CD4-positive, alpha-beta T cell (primary cell): ENCODE results near the gene DCAF6. TPM values are rescaled to one million over a fixed set of nuclear protein-coding genes. Genes with fewer than 3 reads are reported as not detected.

Source experiments
- ATAC-seq: fragments of 200-7000 bp; cut with Tn5 transposase; one replicate; pipeline ENCODE4 v1.10.0; 2022; ENCODE audit warnings: mild to moderate bottlenecking; ENCODE audit not compliant: poor library complexity
- CTCF ChIA-PET: fragments of 350-600 bp; sonication (Branson Sonifier 250); formaldehyde crosslinking; loops from one replicate; lab custom pipeline; 2021; ENCODE audit warnings: antibody characterized with exemption, inconsistent platforms; lab: Charles Lee
- POLR2A ChIA-PET: fragments of 350-600 bp; sonication (Branson Sonifier 250); formaldehyde crosslinking; loops from one replicate; lab custom pipeline; 2021; ENCODE audit warnings: antibody characterized with exemption, inconsistent platforms; lab: Charles Lee
- DNase-seq, 14 experiments: peaks; one replicate each; pipeline ENCODE4 v3.0.0-alpha.2; 2013 to 2020; ENCODE audit warnings: mixed read lengths in 2 of 14
- H3K27ac ChIP-seq, 2 donors: one replicate each; pipeline versions ENCODE4 v1.5.1 to v1.7.0; 2013; ENCODE audit warnings: low read length in 2 of 2, low read depth in 1 of 2, mild to moderate bottlenecking in 1 of 2
- H3K27me3 ChIP-seq, 2 experiments: 1 replicate in 1 of 2; 2 replicates in 1 of 2; pipeline versions ENCODE4 v1.6.1 to v1.7.0; 2013; ENCODE audit warnings: low read length in 2 of 2, control low read depth in 1 of 2, mild to moderate bottlenecking in 1 of 2, moderate library complexity in 1 of 2; ENCODE audit not compliant: insufficient read depth in 2 of 2, control insufficient read depth in 1 of 2
- H3K36me3 ChIP-seq: one replicate; pipeline ENCODE4 v1.6.1; 2013; ENCODE audit warnings: low read length, control low read depth; ENCODE audit not compliant: insufficient read depth
- H3K4me1 ChIP-seq: one replicate; pipeline ENCODE4 v1.6.1; 2013; ENCODE audit warnings: low read length, control low read depth; ENCODE audit not compliant: insufficient read depth
- H3K4me3 ChIP-seq: one replicate; pipeline ENCODE4 v1.5.1; 2013; ENCODE audit warnings: mild to moderate bottlenecking, low read length, moderate library complexity
- H3K9me3 ChIP-seq, 2 experiments: 1 replicate in 1 of 2; 2 replicates in 1 of 2; pipeline versions ENCODE4 v1.6.1 to v1.7.0; 2013; ENCODE audit warnings: low read length in 2 of 2, mild to moderate bottlenecking in 2 of 2, control low read depth in 1 of 2, moderate library complexity in 1 of 2; ENCODE audit not compliant: control insufficient read depth in 1 of 2, insufficient read depth in 1 of 2
- H3K27ac Mint-ChIP-seq: one replicate; pipeline ENCODE4 v1.8.0; 2020; ENCODE audit warnings: mixed read lengths
- H3K27me3 Mint-ChIP-seq: one replicate; pipeline ENCODE4 v1.8.0; 2021; ENCODE audit warnings: mixed read lengths
- H3K36me3 Mint-ChIP-seq: one replicate; pipeline ENCODE4 v1.8.0; 2021; ENCODE audit warnings: low read depth, mixed read lengths
- H3K4me1 Mint-ChIP-seq: one replicate; pipeline ENCODE4 v1.8.0; 2021; ENCODE audit warnings: low read depth, mixed read lengths
- H3K4me3 Mint-ChIP-seq: one replicate; pipeline ENCODE4 v1.8.0; 2020; ENCODE audit warnings: mild to moderate bottlenecking, mixed read lengths
- H3K9me3 Mint-ChIP-seq: one replicate; pipeline ENCODE4 v1.8.0; 2020; ENCODE audit warnings: mixed read lengths
- CTCF ChIP-seq: fragments of 200-600 bp; IDR thresholded peaks from one replicate; pipeline ENCODE4 v1.8.0; 2022; ENCODE audit warnings: antibody characterized with exemption, mild to moderate bottlenecking
- intact Hi-C, 2 experiments: fragments of 100-400 bp; cut with DNase I in 1 of 2; cut with micrococcal nuclease in 1 of 2; formaldehyde crosslinking; loops; one replicate each; pipeline versions ENCODE4 v1.15.1 to v1.9.0; 2023 to 2025; cut with DNase I, micrococcal nuclease
- total RNA-seq, 174 experiments: library from RNA in 2 of 174; stranded (reverse) in 2 of 174; gene quantifications; one replicate each; pipeline ENCODE4 v1.2.3 and lab custom pipeline; 2021 to 2026

DCAF6 gene
- total RNA-seq, 2 experiments from 2014 or later, result 13.3 to 13.6 TPM

GRCh38 chr1:167949785-167950184, 13.3 kb downstream of the DCAF6 start:
- no peaks in the 10 kb centered on the region for H3K27me3 ChIP-seq
- ATAC-seq (no peak), DNase-seq (no peak)
- CTCF ChIA-PET, result no interaction called here
- Mint-ChIP-seq H3K27me3 (no peaks in the 10 kb centered on the region), H3K4me1 (peaks cover 56% of the 10 kb centered on the region), H3K36me3 (peaks cover 43% of the 10 kb centered on the region), H3K9me3 (no peaks in the 10 kb centered on the region), H3K27ac (no peak overlapping the region), H3K4me3 (no peak overlapping the region)
- H3K27ac ChIP-seq, result no peak overlapping the region
- H3K36me3 ChIP-seq, result peaks cover 16% of the 10 kb centered on the region
- TF ChIP-seq CTCF, result no peak
- POLR2A ChIA-PET, result interaction anchor here (0.8 kb wide), 1 partner anchor 11 kb away, joined by 3 read pairs; no protein-coding TSS in a partner anchor
- no peaks in the 10 kb centered on the region for H3K9me3 ChIP-seq
- no peaks in the 10 kb centered on the region for H3K4me1 ChIP-seq
- no peak overlapping the region for H3K4me3 ChIP-seq
- intact Hi-C loops, result no loop called here

- ChIA-PET POLR2A (no interaction called here), CTCF (no interaction called here)
- H3K27me3 ChIP-seq, result no peaks in the 10 kb centered on the region
- no peaks in the 10 kb centered on the region for H3K9me3 Mint-ChIP-seq
- H3K4me3 ChIP-seq, result no peak overlapping the region
- no peak overlapping the region for H3K27ac ChIP-seq
- H3K27ac Mint-ChIP-seq, result no peak overlapping the region
- TF ChIP-seq CTCF, result no peak
- no peaks in the 10 kb centered on the region for H3K9me3 ChIP-seq
- H3K27me3 Mint-ChIP-seq, result no peaks in the 10 kb centered on the region
- no peak overlapping the region for H3K4me3 Mint-ChIP-seq
- DNase-seq (no peak), ATAC-seq (no peak)
- H3K36me3 Mint-ChIP-seq, result peaks cover 48% of the 10 kb centered on the region
- H3K4me1 Mint-ChIP-seq, result peaks cover 57% of the 10 kb centered on the region
- H3K36me3 ChIP-seq, result peaks cover 21% of the 10 kb centered on the region
- H3K4me1 ChIP-seq, result no peaks in the 10 kb centered on the region
- intact Hi-C loops, result no loop called here
Observed at GRCh38 chr1:167950569-167950968, 14.1 kb downstream of the DCAF6 start.

- Mint-ChIP-seq H3K27me3 (no peaks in the 10 kb centered on the region), H3K9me3 (no peaks in the 10 kb centered on the region), H3K4me1 (peaks cover 26% of the 10 kb centered on the region), H3K4me3 (no peak overlapping the region), H3K27ac (no peak overlapping the region), H3K36me3 (peaks cover 81% of the 10 kb centered on the region)
- no peak for TF ChIP-seq CTCF
- H3K36me3 ChIP-seq, result peaks cover 17% of the 10 kb centered on the region
- no peaks in the 10 kb centered on the region for H3K9me3 ChIP-seq
- intact Hi-C loops, result no loop called here
- no peak overlapping the region for H3K4me3 ChIP-seq
- no peak overlapping the region for H3K27ac ChIP-seq
- ChIA-PET CTCF (interaction anchor here (0.7 kb wide), 1 partner anchor 23 kb away, joined by 3 read pairs; no protein-coding TSS in a partner anchor), POLR2A (interaction anchor here (0.9 kb wide), 1 partner anchor 20 kb away, joined by 4 read pairs; no protein-coding TSS in a partner anchor)
- ATAC-seq (no peak), DNase-seq (no peak)
- no peaks in the 10 kb centered on the region for H3K27me3 ChIP-seq
- H3K4me1 ChIP-seq, result no peaks in the 10 kb centered on the region
Observed at GRCh38 chr1:167955915-167956314, 19.4 kb downstream of the DCAF6 start.
